HepG2 (cell line): ENCODE measurements around the gene COPS4. TPM values are rescaled to one million over a fixed set of nuclear protein-coding genes. Genes with fewer than 3 reads are reported as not detected.

Experiments used
- AKAP8 ChIP-seq: sonication (generic); formaldehyde crosslinking; IDR thresholded peaks from 2 replicates; pipeline ENCODE4 v1.5.1; 2020; ENCODE audit warnings: mild to moderate bottlenecking, missing genetic modification reagents
- ELF4 ChIP-seq: sonication (generic); formaldehyde crosslinking; IDR thresholded peaks from 2 replicates; pipeline ENCODE4 v1.5.0; 2020; ENCODE audit warnings: missing genetic modification reagents, mild to moderate bottlenecking, moderate library complexity, borderline replicate concordance
- ERF ChIP-seq: IDR thresholded peaks from 2 replicates; pipeline ENCODE4 v1.6.1; 2018; ENCODE audit warnings: missing biosample characterization, missing genetic modification reagents
- FOSL2 ChIP-seq: sonication (generic); formaldehyde crosslinking; IDR thresholded peaks from 2 replicates; pipeline ENCODE4 v1.4.0; 2020; ENCODE audit warnings: missing genetic modification reagents
- KDM4B ChIP-seq: sonication (generic); formaldehyde crosslinking; IDR thresholded peaks from 2 replicates; pipeline ENCODE4 v1.4.0; 2020; ENCODE audit warnings: missing genetic modification reagents
- NR3C1 ChIP-seq: sonication (generic); formaldehyde crosslinking; IDR thresholded peaks from 2 replicates; pipeline ENCODE4 v1.4.0; 2020; ENCODE audit warnings: missing genetic modification reagents
- PAX8 ChIP-seq: sonication (generic); formaldehyde crosslinking; IDR thresholded peaks from 2 replicates; pipeline ENCODE4 v1.8.0; 2022; ENCODE audit warnings: mild to moderate bottlenecking, missing genetic modification reagents, borderline replicate concordance
- RCOR2 ChIP-seq: IDR thresholded peaks from 2 replicates; pipeline ENCODE4 v1.6.1; 2016; ENCODE audit warnings: missing biosample characterization, missing genetic modification reagents
- RELA ChIP-seq: sonication (generic); formaldehyde crosslinking; IDR thresholded peaks from 2 replicates; pipeline ENCODE4 v1.4.0; 2020; ENCODE audit warnings: missing genetic modification reagents
- RFX1 ChIP-seq: fragments of 450-650 bp; IDR thresholded peaks from 2 replicates; pipeline ENCODE4 v1.6.1; 2017
- SMC3 ChIP-seq: IDR thresholded peaks from 2 replicates; pipeline ENCODE4 v1.6.1; 2011; ENCODE audit warnings: low read length, improper control_type of control experiment
- SRF ChIP-seq: IDR thresholded peaks from 2 replicates; pipeline ENCODE4 v1.6.1; 2011; ENCODE audit warnings: mild to moderate bottlenecking, low read depth, low read length, moderate library complexity
- SSRP1 ChIP-seq: IDR thresholded peaks from 2 replicates; pipeline ENCODE4 v1.6.1; 2016; ENCODE audit warnings: control low read depth
- ZBTB26 ChIP-seq: IDR thresholded peaks from 2 replicates; pipeline ENCODE4 v1.6.1; 2016; ENCODE audit warnings: missing compliant biosample characterization, missing genetic modification reagents, borderline replicate concordance
- ZBTB49 ChIP-seq: sonication (generic); formaldehyde crosslinking; IDR thresholded peaks from 2 replicates; pipeline ENCODE4 v1.4.0; 2020; ENCODE audit warnings: missing genetic modification reagents, borderline replicate concordance
- ZBTB7A ChIP-seq: sonication (generic); formaldehyde crosslinking; IDR thresholded peaks from 2 replicates; pipeline ENCODE4 v1.8.0; 2022; ENCODE audit warnings: mild to moderate bottlenecking, missing genetic modification reagents
- ZNF10 ChIP-seq: sonication (generic); formaldehyde crosslinking; IDR thresholded peaks from 2 replicates; pipeline ENCODE4 v1.4.0; 2020; ENCODE audit warnings: mild to moderate bottlenecking, low read depth, missing genetic modification reagents, borderline replicate concordance
- ZNF546 ChIP-seq: sonication (generic); formaldehyde crosslinking; conservative IDR thresholded peaks from 2 replicates; pipeline ENCODE4 v1.8.1; 2023; ENCODE audit warnings: mild to moderate bottlenecking, missing genetic modification reagents
- ZNF777 ChIP-seq: sonication (generic); formaldehyde crosslinking; IDR thresholded peaks from 2 replicates; pipeline ENCODE4 v1.4.0; 2020; ENCODE audit warnings: missing genetic modification reagents
- polyA plus RNA-seq, 8 experiments: library from polyadenylated mRNA; depleted of rRNA in 3 of 8; stranded (reverse) in 7 of 8; unstranded in 1 of 8; fragments of >200 nt; fragmentation: Illumina TruSeq in 4 of 8; extraction: Trizol in 4 of 8; gene quantifications; 2 replicates each; pipeline versions ENCODE4 v1.2.1 to v1.2.3, GENCODE V29; 2011 to 2016; ENCODE audit warnings: low read depth in 4 of 8, missing spikeins in 1 of 8, mixed read lengths in 1 of 8; ENCODE audit not compliant: insufficient read depth in 1 of 8
- total RNA-seq, 5 experiments: library from RNA; depleted of rRNA; stranded (reverse); fragments of >200 nt; fragmentation: Illumina TruSeq; extraction: Trizol; gene quantifications; 2 replicates each; pipeline ENCODE4 v1.2.3, GENCODE V29; 2016; ENCODE audit warnings: low read depth in 1 of 5
- TF ChIP-seq, protein P1 (sequence below): sonication (generic); formaldehyde crosslinking; IDR thresholded peaks from 2 replicates; pipeline ENCODE4 v1.8.0; 2023; ENCODE audit warnings: mild to moderate bottlenecking, missing genetic modification reagents
- TF ChIP-seq, protein P2 (sequence below): sonication (generic); formaldehyde crosslinking; IDR thresholded peaks from 2 replicates; pipeline ENCODE4 v1.9.0; 2021; ENCODE audit warnings: missing genetic modification reagents, borderline replicate concordance
- TF ChIP-seq, protein P3 (sequence below): sonication (generic); formaldehyde crosslinking; IDR thresholded peaks from 2 replicates; pipeline ENCODE4 v1.8.0; 2022; ENCODE audit warnings: missing genetic modification reagents, mild to moderate bottlenecking, inconsistent platforms, borderline replicate concordance

COPS4 gene
- total and polyA plus RNA-seq, 2 of the 13 experiments (the other 11 are each of a cell fraction or from before 2014, with no cell fraction given), result 28.8 to 52.5 TPM

DNA sequence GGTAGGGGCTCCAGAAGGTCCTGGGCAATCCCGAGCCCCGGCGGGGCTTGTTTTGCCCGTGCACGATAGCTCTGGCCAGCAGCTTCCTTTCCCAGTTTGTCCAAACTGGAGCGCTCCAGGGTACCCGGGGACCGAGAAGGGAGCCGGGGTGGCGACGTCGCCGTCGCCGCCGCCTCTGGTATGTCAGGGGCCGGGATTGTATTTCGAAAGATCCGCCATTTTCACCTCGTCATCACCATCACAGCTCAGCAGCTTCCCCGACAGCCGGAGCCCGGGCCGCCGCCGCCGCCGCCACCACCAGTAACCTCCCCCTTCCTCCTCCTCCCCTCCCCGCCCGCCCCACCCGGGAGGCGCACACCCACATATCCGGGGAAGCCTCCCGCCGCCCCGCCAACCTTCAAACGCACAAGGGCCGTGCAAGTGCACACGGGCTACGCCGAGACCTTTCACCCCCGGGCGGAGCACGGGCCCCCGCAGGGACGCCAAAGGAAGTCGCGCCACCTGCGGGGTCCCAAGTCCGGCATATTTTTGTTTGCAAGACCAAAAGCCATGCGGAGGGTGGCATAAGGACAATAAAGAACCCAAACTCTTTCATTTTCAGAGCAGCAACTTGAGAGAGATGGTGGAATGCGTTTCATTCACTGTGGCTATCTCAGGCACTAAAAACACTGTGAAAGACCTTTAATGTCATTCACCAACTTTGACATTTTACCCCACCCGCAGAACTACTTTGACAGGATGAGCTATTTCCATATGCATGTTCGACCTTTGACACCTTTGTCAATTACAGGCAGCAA, 24.3 kb upstream of the COPS4 start, which contains the start of gene LIN54 (continued):
- TF ChIP-seq, protein P1, sequence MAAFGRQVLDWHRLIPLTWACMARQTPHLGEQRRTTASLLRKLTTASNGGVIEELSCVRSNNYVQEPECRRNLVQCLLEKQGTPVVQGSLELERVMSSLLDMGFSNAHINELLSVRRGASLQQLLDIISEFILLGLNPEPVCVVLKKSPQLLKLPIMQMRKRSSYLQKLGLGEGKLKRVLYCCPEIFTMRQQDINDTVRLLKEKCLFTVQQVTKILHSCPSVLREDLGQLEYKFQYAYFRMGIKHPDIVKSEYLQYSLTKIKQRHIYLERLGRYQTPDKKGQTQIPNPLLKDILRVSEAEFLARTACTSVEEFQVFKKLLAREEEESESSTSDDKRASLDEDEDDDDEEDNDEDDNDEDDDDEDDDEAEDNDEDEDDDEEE (CRISPR knock-in tag), result no peak
- TF ChIP-seq ZBTB26 (CRISPR knock-in tag) (no peak), ZNF10 (no peak), SRF (no peak), SSRP1 (CRISPR knock-in tag) (no peak), RFX1 (no peak), AKAP8 (CRISPR knock-in tag) (no peak), KDM4B (CRISPR knock-in tag) (peak; percentile 36; the same call in 1 of the 2 replicates), FOSL2 (CRISPR knock-in tag) (no peak), ERF (CRISPR knock-in tag) (no peak; the same call in 1 of the 2 replicates), RCOR2 (CRISPR knock-in tag) (0 out of 2 replicates have a peak, but pooled peaks have one; percentile 45), NR3C1 (no peak), RELA (CRISPR knock-in tag) (no peak), PAX8 (CRISPR knock-in tag) (no peak), ZBTB7A (no peak), SMC3 (no peak), ZNF777 (CRISPR knock-in tag) (peak; percentile 63; the same call in 1 of the 2 replicates), ZNF546 (no peak), ZBTB49 (CRISPR knock-in tag) (no peak), ELF4 (CRISPR knock-in tag) (no peak)
- TF ChIP-seq, protein P2, sequence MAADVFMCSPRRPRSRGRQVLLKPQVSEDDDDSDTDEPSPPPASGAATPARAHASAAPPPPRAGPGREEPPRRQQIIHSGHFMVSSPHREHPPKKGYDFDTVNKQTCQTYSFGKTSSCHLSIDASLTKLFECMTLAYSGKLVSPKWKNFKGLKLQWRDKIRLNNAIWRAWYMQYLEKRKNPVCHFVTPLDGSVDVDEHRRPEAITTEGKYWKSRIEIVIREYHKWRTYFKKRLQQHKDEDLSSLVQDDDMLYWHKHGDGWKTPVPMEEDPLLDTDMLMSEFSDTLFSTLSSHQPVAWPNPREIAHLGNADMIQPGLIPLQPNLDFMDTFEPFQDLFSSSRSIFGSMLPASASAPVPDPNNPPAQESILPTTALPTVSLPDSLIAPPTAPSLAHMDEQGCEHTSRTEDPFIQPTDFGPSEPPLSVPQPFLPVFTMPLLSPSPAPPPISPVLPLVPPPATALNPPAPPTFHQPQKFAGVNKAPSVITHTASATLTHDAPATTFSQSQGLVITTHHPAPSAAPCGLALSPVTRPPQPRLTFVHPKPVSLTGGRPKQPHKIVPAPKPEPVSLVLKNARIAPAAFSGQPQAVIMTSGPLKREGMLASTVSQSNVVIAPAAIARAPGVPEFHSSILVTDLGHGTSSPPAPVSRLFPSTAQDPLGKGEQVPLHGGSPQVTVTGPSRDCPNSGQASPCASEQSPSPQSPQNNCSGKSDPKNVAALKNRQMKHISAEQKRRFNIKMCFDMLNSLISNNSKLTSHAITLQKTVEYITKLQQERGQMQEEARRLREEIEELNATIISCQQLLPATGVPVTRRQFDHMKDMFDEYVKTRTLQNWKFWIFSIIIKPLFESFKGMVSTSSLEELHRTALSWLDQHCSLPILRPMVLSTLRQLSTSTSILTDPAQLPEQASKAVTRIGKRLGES (CRISPR knock-in tag), result no peak
- TF ChIP-seq, protein P3, sequence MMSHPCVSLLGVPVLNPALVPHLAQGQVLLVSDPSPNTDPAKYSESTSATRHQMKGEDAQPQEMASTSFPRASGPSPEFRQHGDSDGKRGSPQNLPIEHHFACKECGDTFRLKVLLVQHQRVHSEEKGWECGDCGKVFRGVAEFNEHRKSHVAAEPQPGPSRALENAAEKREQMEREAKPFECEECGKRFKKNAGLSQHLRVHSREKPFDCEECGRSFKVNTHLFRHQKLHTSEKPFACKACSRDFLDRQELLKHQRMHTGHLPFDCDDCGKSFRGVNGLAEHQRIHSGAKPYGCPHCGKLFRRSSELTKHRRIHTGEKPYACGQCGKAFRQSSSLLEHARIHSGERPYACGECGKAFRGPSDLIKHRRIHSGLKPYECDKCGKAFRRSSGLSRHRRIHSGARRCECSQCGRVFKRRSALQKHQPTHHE (CRISPR knock-in tag), result no peak
